ENCODE data around the gene ARPC2. TPM values are rescaled to one million over a fixed set of nuclear protein-coding genes. Genes with fewer than 3 reads are reported as not detected.
A peak's percentile ranks its signal among the peaks of the same experiment; 100 is the strongest.

Gene ARPC2
- total and polyA plus RNA-seq, 2 of the 13 experiments (the other 11 are each of a cell fraction or from before 2014, with no cell fraction given): 168 to 303 TPM

- TF ChIP-seq ZNF646 (CRISPR knock-in tag; IDR thresholded peaks at IDR 0.05): no peak
- no peak for TF ChIP-seq ZBTB2 (CRISPR knock-in tag; IDR thresholded peaks at IDR 0.05; ENCODE audit: low read depth)
- no peak for TF ChIP-seq FOXA1 (IDR thresholded peaks at IDR 0.05)
- TF ChIP-seq FOXA1 (CRISPR knock-in tag; IDR thresholded peaks at IDR 0.05): no peak
- TF ChIP-seq SETDB1 (CRISPR knock-in tag; IDR thresholded peaks at IDR 0.05; ENCODE audit: borderline replicate concordance): no peak
- TF ChIP-seq YY1 (IDR thresholded peaks at IDR 0.05; ENCODE audit: insufficient read depth, insufficient replicate concordance, low read depth, low read length): peak; percentile 98
- no peak for TF ChIP-seq ZNF598 (CRISPR knock-in tag; IDR thresholded peaks at IDR 0.05; ENCODE audit: borderline replicate concordance)
- TF ChIP-seq MLX (CRISPR knock-in tag; IDR thresholded peaks at IDR 0.05): peak; percentile 63
- no peak for TF ChIP-seq ZNF83 (CRISPR knock-in tag; IDR thresholded peaks at IDR 0.05; ENCODE audit: borderline replicate concordance)
- peak; percentile 42; the same call in 1 of the 2 replicates for TF ChIP-seq HNF1A (IDR thresholded peaks at IDR 0.05; ENCODE audit: low read depth)
- peak; percentile 33; the same call in 1 of the 2 replicates for TF ChIP-seq HNF1A (CRISPR knock-in tag; IDR thresholded peaks at IDR 0.05; ENCODE audit: borderline replicate concordance)
- TF ChIP-seq ZNF335 (CRISPR knock-in tag; IDR thresholded peaks at IDR 0.05): peak; percentile 50; the same call in 1 of the 2 replicates
- TF ChIP-seq HNF4A (CRISPR knock-in tag; IDR thresholded peaks at IDR 0.05): no peak
- no peak for TF ChIP-seq CBX2 (IDR thresholded peaks at IDR 0.05; ENCODE audit: low read depth, low read length)
- no peak for TF ChIP-seq CBX2 (CRISPR knock-in tag; IDR thresholded peaks at IDR 0.05; ENCODE audit: low read depth)
- peak; percentile 66; the same call in 1 of the 2 replicates for TF ChIP-seq ZFAT (CRISPR knock-in tag; conservative IDR thresholded peaks at IDR 0.05)
These were observed 53.1 kb downstream of the ARPC2 start, which contains the start of the genes AAMP and PNKD (continued) for GRCh38 chr2:218269900-218270720.
